ENCODE results near the gene TTC32. TPM values are rescaled to one million over a fixed set of nuclear protein-coding genes. Genes with fewer than 3 reads are reported as not detected.

The TTC32 gene
- total RNA-seq, 1 experiment from 2014 or later, result 9.9 TPM

DNA sequence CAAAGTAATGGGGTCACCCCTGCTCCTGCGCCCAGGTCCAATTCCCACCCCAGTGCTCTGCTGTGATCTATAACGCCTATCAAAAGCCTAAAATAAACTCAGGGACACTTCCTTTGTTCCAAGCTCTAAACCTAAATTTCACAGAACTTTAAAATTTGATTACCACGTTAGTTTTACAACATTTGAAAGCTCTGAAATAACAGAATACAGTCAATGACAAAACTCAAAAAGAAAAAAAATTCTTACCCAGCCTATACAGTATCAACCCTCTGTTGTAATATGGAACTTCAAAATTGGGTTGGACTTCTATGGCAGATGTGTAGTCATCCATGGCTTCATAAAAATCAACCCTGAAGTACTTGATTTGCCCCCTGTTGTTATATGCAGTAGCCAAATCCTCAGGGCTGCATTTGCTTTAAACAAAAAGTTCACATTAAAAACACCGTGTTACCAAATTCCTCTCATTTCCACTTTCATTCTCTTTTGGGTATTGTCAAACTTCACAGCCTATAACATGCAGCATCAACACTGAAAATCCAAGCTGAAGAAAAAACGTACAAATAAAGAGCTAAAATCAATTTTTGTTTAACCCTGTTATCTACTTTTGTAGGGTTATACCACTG lies 4.0 kb downstream of the TTC32 start (continued):
- TF ChIP-seq, protein P1, sequence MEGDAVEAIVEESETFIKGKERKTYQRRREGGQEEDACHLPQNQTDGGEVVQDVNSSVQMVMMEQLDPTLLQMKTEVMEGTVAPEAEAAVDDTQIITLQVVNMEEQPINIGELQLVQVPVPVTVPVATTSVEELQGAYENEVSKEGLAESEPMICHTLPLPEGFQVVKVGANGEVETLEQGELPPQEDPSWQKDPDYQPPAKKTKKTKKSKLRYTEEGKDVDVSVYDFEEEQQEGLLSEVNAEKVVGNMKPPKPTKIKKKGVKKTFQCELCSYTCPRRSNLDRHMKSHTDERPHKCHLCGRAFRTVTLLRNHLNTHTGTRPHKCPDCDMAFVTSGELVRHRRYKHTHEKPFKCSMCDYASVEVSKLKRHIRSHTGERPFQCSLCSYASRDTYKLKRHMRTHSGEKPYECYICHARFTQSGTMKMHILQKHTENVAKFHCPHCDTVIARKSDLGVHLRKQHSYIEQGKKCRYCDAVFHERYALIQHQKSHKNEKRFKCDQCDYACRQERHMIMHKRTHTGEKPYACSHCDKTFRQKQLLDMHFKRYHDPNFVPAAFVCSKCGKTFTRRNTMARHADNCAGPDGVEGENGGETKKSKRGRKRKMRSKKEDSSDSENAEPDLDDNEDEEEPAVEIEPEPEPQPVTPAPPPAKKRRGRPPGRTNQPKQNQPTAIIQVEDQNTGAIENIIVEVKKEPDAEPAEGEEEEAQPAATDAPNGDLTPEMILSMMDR (IDR thresholded peaks at IDR 0.05), result no peak
- TF ChIP-seq, protein P2, sequence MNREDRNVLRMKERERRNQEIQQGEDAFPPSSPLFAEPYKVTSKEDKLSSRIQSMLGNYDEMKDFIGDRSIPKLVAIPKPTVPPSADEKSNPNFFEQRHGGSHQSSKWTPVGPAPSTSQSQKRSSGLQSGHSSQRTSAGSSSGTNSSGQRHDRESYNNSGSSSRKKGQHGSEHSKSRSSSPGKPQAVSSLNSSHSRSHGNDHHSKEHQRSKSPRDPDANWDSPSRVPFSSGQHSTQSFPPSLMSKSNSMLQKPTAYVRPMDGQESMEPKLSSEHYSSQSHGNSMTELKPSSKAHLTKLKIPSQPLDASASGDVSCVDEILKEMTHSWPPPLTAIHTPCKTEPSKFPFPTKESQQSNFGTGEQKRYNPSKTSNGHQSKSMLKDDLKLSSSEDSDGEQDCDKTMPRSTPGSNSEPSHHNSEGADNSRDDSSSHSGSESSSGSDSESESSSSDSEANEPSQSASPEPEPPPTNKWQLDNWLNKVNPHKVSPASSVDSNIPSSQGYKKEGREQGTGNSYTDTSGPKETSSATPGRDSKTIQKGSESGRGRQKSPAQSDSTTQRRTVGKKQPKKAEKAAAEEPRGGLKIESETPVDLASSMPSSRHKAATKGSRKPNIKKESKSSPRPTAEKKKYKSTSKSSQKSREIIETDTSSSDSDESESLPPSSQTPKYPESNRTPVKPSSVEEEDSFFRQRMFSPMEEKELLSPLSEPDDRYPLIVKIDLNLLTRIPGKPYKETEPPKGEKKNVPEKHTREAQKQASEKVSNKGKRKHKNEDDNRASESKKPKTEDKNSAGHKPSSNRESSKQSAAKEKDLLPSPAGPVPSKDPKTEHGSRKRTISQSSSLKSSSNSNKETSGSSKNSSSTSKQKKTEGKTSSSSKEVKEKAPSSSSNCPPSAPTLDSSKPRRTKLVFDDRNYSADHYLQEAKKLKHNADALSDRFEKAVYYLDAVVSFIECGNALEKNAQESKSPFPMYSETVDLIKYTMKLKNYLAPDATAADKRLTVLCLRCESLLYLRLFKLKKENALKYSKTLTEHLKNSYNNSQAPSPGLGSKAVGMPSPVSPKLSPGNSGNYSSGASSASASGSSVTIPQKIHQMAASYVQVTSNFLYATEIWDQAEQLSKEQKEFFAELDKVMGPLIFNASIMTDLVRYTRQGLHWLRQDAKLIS (CRISPR knock-in tag; IDR thresholded peaks at IDR 0.05; ENCODE audit: borderline replicate concordance), result no peak

DNA sequence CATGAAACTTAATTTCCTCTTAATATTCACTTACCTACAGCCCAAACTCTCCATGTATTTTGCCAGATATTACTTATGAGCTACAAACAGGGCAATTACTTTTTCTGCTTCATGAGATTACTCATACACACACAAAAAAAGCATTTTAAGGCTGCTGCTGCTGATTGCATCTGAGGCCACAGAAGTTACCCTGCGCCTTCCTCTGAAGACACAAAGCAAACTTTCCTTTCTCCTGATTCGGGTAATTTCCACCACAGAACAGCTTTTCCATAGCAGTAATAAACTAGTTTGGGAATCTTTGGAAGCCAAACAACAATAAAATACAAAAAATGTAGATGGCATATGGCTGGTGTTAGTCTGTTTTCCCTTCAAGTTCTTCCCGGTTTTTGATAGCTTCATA lies 6.2 kb downstream of the TTC32 start:
- peaks cover 9% of the 10 kb centered on the region for H3K4me1 Mint-ChIP-seq

DNA sequence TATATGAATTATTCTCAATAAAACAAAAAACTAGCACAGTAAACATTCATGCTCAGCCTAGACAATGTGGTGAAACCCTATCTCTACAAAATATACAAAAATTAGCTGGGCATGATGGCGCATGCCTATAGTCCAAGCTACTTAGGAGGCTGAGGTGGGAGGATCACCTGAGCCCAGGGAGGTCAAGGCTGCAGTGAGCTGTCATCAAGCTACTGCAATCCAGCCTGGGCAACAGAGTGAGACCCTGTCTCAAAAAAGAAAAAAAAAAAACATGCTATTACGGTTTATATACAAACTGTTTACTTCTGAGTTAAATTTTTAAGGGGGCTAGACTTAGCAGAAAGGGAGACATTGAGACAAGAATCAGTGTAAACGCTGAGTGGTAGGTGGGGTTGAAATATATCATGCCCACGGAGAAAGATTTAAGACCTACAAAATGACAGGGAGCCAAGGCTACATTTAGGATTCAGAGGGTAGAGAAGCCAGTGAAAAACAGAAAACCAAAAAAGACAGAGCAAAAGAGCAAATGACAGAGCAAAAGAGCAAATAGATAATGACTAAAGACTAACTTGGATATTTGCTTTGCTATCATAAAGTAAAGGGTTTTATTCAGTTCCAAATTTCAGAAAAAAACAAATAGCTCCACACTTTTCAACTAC lies 7.5 kb downstream of the TTC32 start:
- no peak overlapping the region for H3K4me3 Mint-ChIP-seq
- H3K27me3 Mint-ChIP-seq (ENCODE audit: low read depth), result no peaks in the 10 kb centered on the region
- POLR2A ChIA-PET, result no interaction called here
- H3K36me3 Mint-ChIP-seq, result no peaks in the 10 kb centered on the region
- ATAC-seq, result no peak
- no peak for DNase-seq (ENCODE audit: low spot score)
- CTCF ChIA-PET, result no interaction called here
- H3K9me3 Mint-ChIP-seq, result no peaks in the 10 kb centered on the region
- TF ChIP-seq NR1H2 (CRISPR knock-in tag; IDR thresholded peaks at IDR 0.05), result no peak
- TF ChIP-seq ZNF232 (CRISPR knock-in tag; IDR thresholded peaks at IDR 0.05), result no peak
- TF ChIP-seq GABPB1 (CRISPR knock-in tag; IDR thresholded peaks at IDR 0.05), result no peak
- TF ChIP-seq NR3C1 (CRISPR knock-in tag; conservative IDR thresholded peaks at IDR 0.05; ENCODE audit: low read depth), result no peak
- TF ChIP-seq, protein P3, sequence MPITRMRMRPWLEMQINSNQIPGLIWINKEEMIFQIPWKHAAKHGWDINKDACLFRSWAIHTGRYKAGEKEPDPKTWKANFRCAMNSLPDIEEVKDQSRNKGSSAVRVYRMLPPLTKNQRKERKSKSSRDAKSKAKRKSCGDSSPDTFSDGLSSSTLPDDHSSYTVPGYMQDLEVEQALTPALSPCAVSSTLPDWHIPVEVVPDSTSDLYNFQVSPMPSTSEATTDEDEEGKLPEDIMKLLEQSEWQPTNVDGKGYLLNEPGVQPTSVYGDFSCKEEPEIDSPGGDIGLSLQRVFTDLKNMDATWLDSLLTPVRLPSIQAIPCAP (CRISPR knock-in tag; IDR thresholded peaks at IDR 0.05), result no peak
- TF ChIP-seq ZBTB21 (CRISPR knock-in tag; IDR thresholded peaks at IDR 0.05; ENCODE audit: borderline replicate concordance), result no peak
- TF ChIP-seq ATF1 (CRISPR knock-in tag; IDR thresholded peaks at IDR 0.05), result no peak
- no peak for TF ChIP-seq GTF2I (CRISPR knock-in tag; conservative IDR thresholded peaks at IDR 0.05)
- TF ChIP-seq ZNF423 (CRISPR knock-in tag; IDR thresholded peaks at IDR 0.05), result no peak
- no peak for TF ChIP-seq HMGA2 (CRISPR knock-in tag; IDR thresholded peaks at IDR 0.05)
- TF ChIP-seq, protein P4, sequence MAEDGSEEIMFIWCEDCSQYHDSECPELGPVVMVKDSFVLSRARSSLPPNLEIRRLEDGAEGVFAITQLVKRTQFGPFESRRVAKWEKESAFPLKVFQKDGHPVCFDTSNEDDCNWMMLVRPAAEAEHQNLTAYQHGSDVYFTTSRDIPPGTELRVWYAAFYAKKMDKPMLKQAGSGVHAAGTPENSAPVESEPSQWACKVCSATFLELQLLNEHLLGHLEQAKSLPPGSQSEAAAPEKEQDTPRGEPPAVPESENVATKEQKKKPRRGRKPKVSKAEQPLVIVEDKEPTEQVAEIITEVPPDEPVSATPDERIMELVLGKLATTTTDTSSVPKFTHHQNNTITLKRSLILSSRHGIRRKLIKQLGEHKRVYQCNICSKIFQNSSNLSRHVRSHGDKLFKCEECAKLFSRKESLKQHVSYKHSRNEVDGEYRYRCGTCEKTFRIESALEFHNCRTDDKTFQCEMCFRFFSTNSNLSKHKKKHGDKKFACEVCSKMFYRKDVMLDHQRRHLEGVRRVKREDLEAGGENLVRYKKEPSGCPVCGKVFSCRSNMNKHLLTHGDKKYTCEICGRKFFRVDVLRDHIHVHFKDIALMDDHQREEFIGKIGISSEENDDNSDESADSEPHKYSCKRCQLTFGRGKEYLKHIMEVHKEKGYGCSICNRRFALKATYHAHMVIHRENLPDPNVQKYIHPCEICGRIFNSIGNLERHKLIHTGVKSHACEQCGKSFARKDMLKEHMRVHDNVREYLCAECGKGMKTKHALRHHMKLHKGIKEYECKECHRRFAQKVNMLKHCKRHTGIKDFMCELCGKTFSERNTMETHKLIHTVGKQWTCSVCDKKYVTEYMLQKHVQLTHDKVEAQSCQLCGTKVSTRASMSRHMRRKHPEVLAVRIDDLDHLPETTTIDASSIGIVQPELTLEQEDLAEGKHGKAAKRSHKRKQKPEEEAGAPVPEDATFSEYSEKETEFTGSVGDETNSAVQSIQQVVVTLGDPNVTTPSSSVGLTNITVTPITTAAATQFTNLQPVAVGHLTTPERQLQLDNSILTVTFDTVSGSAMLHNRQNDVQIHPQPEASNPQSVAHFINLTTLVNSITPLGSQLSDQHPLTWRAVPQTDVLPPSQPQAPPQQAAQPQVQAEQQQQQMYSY (CRISPR knock-in tag; IDR thresholded peaks at IDR 0.05), result no peak
- no peak for TF ChIP-seq ZNF263 (CRISPR knock-in tag; IDR thresholded peaks at IDR 0.05; ENCODE audit: low read depth)
- no peak for TF ChIP-seq MXD4 (CRISPR knock-in tag; IDR thresholded peaks at IDR 0.05; ENCODE audit: borderline replicate concordance)
- TF ChIP-seq ZNF396 (CRISPR knock-in tag; IDR thresholded peaks at IDR 0.05; ENCODE audit: borderline replicate concordance), result no peak
- TF ChIP-seq EMX1 (CRISPR knock-in tag; IDR thresholded peaks at IDR 0.05), result no peak
- no peak for TF ChIP-seq CREM (CRISPR knock-in tag; IDR thresholded peaks at IDR 0.05)
- TF ChIP-seq, protein P5, sequence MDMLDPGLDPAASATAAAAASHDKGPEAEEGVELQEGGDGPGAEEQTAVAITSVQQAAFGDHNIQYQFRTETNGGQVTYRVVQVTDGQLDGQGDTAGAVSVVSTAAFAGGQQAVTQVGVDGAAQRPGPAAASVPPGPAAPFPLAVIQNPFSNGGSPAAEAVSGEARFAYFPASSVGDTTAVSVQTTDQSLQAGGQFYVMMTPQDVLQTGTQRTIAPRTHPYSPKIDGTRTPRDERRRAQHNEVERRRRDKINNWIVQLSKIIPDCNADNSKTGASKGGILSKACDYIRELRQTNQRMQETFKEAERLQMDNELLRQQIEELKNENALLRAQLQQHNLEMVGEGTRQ (CRISPR knock-in tag; IDR thresholded peaks at IDR 0.05), result no peak
- TF ChIP-seq TEAD1 (CRISPR knock-in tag; IDR thresholded peaks at IDR 0.05), result no peak
- H3K4me1 Mint-ChIP-seq, result no peaks in the 10 kb centered on the region
- no peak overlapping the region for H3K27ac Mint-ChIP-seq

More for the DNA sequence above, 6.2 kb downstream of the TTC32 start:
- no peaks in the 10 kb centered on the region for H3K36me3 Mint-ChIP-seq
- ChIA-PET POLR2A (interaction anchor here (0.7 kb wide), 1 partner anchor 85 kb away, joined by 4 read pairs; no protein-coding TSS in a partner anchor), CTCF (interaction anchor here (0.7 kb wide), 1 partner anchor 22 kb away, joined by 3 read pairs; no protein-coding TSS in a partner anchor)
- TF ChIP-seq GABPB1 (CRISPR knock-in tag; IDR thresholded peaks at IDR 0.05), result no peak
- H3K27ac Mint-ChIP-seq, result no peak overlapping the region
- ATAC-seq, result no peak
- no peaks in the 10 kb centered on the region for H3K9me3 Mint-ChIP-seq
- H3K4me3 Mint-ChIP-seq, result no peak overlapping the region
- H3K27me3 Mint-ChIP-seq (ENCODE audit: low read depth), result no peaks in the 10 kb centered on the region
- DNase-seq (ENCODE audit: low spot score), result no peak
